Parathyroid adenoma (tissue), 2 donors: ENCODE measurements around the gene SNTG2.

Experiments used
- H2AFZ ChIP-seq: fragments of 300-600 bp; sonication (generic); one replicate; pipeline ENCODE4 v1.7.0; 2017; ENCODE audit warnings: antibody characterized with exemption, mild to moderate bottlenecking
- H3K27ac ChIP-seq: fragments of 300-600 bp; sonication (generic); one replicate; pipeline ENCODE4 v1.7.0; 2017
- H3K27me3 ChIP-seq: fragments of 300-600 bp; sonication (generic); one replicate; pipeline ENCODE4 v1.7.0; 2017; ENCODE audit warnings: low read length; ENCODE audit not compliant: control insufficient read depth, insufficient read depth
- H3K36me3 ChIP-seq: fragments of 300-600 bp; sonication (generic); one replicate; pipeline ENCODE4 v1.7.0; 2017; ENCODE audit warnings: low read length; ENCODE audit not compliant: control insufficient read depth, insufficient read depth
- H3K4me1 ChIP-seq: fragments of 300-600 bp; sonication (generic); one replicate; pipeline ENCODE4 v1.7.0; 2017; ENCODE audit warnings: control low read depth
- H3K4me2 ChIP-seq: fragments of 300-600 bp; sonication (generic); one replicate; pipeline ENCODE4 v1.7.0; 2017; ENCODE audit warnings: low read length
- H3K4me3 ChIP-seq: fragments of 300-600 bp; sonication (generic); one replicate; pipeline ENCODE4 v1.7.0; 2017; ENCODE audit warnings: low read depth, low read length
- H3K79me2 ChIP-seq: fragments of 300-600 bp; sonication (generic); one replicate; pipeline ENCODE4 v1.7.0; 2017; ENCODE audit warnings: control low read depth
- H3K9ac ChIP-seq: fragments of 300-600 bp; sonication (generic); one replicate; pipeline ENCODE4 v1.7.0; 2017; ENCODE audit warnings: mild to moderate bottlenecking
- H3K9me3 ChIP-seq: fragments of 300-600 bp; sonication (generic); one replicate; pipeline ENCODE4 v1.7.0; 2017; ENCODE audit warnings: low read length; ENCODE audit not compliant: control insufficient read depth
- CTCF ChIP-seq: fragments of 300-600 bp; sonication (generic); IDR thresholded peaks from one replicate; pipeline ENCODE4 v1.7.0; 2017; ENCODE audit warnings: antibody characterized with exemption, mild to moderate bottlenecking
- donor health status: primary hyperparathyroidism.

The SNTG2 gene

GRCh38 chr2:1192121-1192520 lies 241.5 kb downstream of the SNTG2 start:
- no peak overlapping the region for H3K9ac ChIP-seq
- no peaks in the 10 kb centered on the region for H3K27me3 ChIP-seq
- H3K27ac ChIP-seq = no peak overlapping the region
- no peaks in the 10 kb centered on the region for H3K36me3 ChIP-seq
- H3K79me2 ChIP-seq = no peaks in the 10 kb centered on the region
- no peak overlapping the region for H3K4me2 ChIP-seq
- H2AFZ ChIP-seq = no peak overlapping the region
- no peak overlapping the region for H3K4me3 ChIP-seq
- no peaks in the 10 kb centered on the region for H3K4me1 ChIP-seq
- H3K9me3 ChIP-seq = no peaks in the 10 kb centered on the region
- TF ChIP-seq CTCF = no peak

GRCh38 chr2:1193801-1194200 lies 243.2 kb downstream of the SNTG2 start:
- no peak for TF ChIP-seq CTCF
- Histone ChIP-seq H3K4me3 (no peak overlapping the region), H3K9ac (no peak overlapping the region), H3K4me2 (no peak overlapping the region), H3K9me3 (no peaks in the 10 kb centered on the region), H3K79me2 (no peaks in the 10 kb centered on the region), H3K27ac (no peak overlapping the region), H3K27me3 (no peaks in the 10 kb centered on the region), H3K4me1 (no peaks in the 10 kb centered on the region), H3K36me3 (no peaks in the 10 kb centered on the region), H2AFZ (no peak overlapping the region)

- H3K9ac ChIP-seq = no peak overlapping the region
- no peaks in the 10 kb centered on the region for H3K79me2 ChIP-seq
- H2AFZ ChIP-seq = no peak overlapping the region
- H3K27me3 ChIP-seq = no peaks in the 10 kb centered on the region
- no peak overlapping the region for H3K27ac ChIP-seq
- no peaks in the 10 kb centered on the region for H3K36me3 ChIP-seq
- TF ChIP-seq CTCF = no peak
- no peak overlapping the region for H3K4me3 ChIP-seq
- H3K4me1 ChIP-seq = no peaks in the 10 kb centered on the region
- H3K4me2 ChIP-seq = no peak overlapping the region
- H3K9me3 ChIP-seq = no peaks in the 10 kb centered on the region
Observed at GRCh38 chr2:1203772-1204171, 253.1 kb downstream of the SNTG2 start.

DNA sequence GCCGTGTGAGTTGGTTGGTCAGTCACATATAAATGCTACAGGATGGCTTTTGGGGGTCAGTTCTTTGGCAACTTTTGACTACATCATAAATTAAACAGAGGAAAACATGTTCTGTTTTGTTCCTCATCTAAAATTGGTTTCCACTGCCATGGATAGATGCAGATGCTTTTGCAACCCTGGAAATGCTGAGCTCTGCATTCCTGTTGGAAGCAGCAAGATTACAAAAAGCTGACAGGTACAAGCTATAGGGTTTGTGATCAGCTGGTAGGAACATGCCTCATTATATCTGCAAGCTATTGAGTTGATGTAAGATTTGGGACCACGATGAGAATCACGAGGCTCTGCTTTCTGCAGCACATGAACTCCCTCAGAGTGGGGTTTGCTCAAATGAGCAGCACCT lies 255.2 kb downstream of the SNTG2 start:
- H3K36me3 ChIP-seq = no peaks in the 10 kb centered on the region
- no peak overlapping the region for H3K9ac ChIP-seq
- no peak overlapping the region for H3K27ac ChIP-seq
- H3K4me3 ChIP-seq = no peak overlapping the region
- no peaks in the 10 kb centered on the region for H3K27me3 ChIP-seq
- no peaks in the 10 kb centered on the region for H3K9me3 ChIP-seq
- TF ChIP-seq CTCF = no peak
- no peaks in the 10 kb centered on the region for H3K4me1 ChIP-seq
- H3K79me2 ChIP-seq = no peaks in the 10 kb centered on the region
- H2AFZ ChIP-seq = no peak overlapping the region
- H3K4me2 ChIP-seq = no peak overlapping the region

- no peak overlapping the region for H3K4me3 ChIP-seq
- H3K36me3 ChIP-seq = no peaks in the 10 kb centered on the region
- no peak for TF ChIP-seq CTCF
- no peak overlapping the region for H2AFZ ChIP-seq
- no peaks in the 10 kb centered on the region for H3K4me1 ChIP-seq
- no peaks in the 10 kb centered on the region for H3K9me3 ChIP-seq
- H3K27ac ChIP-seq = no peak overlapping the region
- no peaks in the 10 kb centered on the region for H3K27me3 ChIP-seq
- H3K79me2 ChIP-seq = no peaks in the 10 kb centered on the region
- no peak overlapping the region for H3K4me2 ChIP-seq
- H3K9ac ChIP-seq = no peak overlapping the region
Observed at GRCh38 chr2:1207962-1208510, 257.4 kb downstream of the SNTG2 start.
